B cell (primary cell): ENCODE results near the gene DRC1. TPM values are rescaled to one million over a fixed set of nuclear protein-coding genes. Genes with fewer than 3 reads are reported as not detected.

Source experiments
- ATAC-seq: fragments of 200-7000 bp; cut with Tn5 transposase; one replicate; pipeline ENCODE4 v1.10.0; 2021; ENCODE audit warnings: low read depth, mild to moderate bottlenecking, moderate number of reproducible peaks, moderate library complexity
- CTCF ChIA-PET: fragments of 350-600 bp; sonication (Branson Sonifier 250); formaldehyde crosslinking; loops from one replicate; lab custom pipeline; 2021; ENCODE audit warnings: antibody characterized with exemption, inconsistent platforms; lab: Charles Lee
- POLR2A ChIA-PET: fragments of 350-600 bp; sonication (Branson Sonifier 250); formaldehyde crosslinking; loops from one replicate; lab custom pipeline; 2021; ENCODE audit warnings: antibody characterized with exemption; lab: Charles Lee
- DNase-seq: peaks from one replicate; pipeline ENCODE4 v3.0.0; 2013
- H2AFZ ChIP-seq: 2 replicates; pipeline ENCODE4 v1.6.1; 2012; ENCODE audit warnings: mild to moderate bottlenecking, low read depth, low read length; ENCODE audit not compliant: insufficient read depth, poor library complexity, severe bottlenecking
- H3K27ac ChIP-seq, 2 donors: 1 replicate in 1 of 2; 2 replicates in 1 of 2; pipeline ENCODE4 v1.5.1; 2012 to 2013; ENCODE audit warnings: low read length in 2 of 2, mild to moderate bottlenecking in 2 of 2, moderate library complexity in 1 of 2
- H3K27me3 ChIP-seq, 4 experiments: fragments of 200-600 bp in 1 of 4; sonication (generic) in 1 of 4; replicated peaks in 1 of 4; 1 replicate in 2 of 4; 2 replicates in 2 of 4; pipeline versions ENCODE4 v1.6.1 to v1.7.0; 2013 to 2016; ENCODE audit warnings: low read length in 3 of 4, mild to moderate bottlenecking in 2 of 4, mixed read lengths in 1 of 4, moderate library complexity in 1 of 4; ENCODE audit not compliant: insufficient read depth in 4 of 4, control insufficient read depth in 3 of 4; ENCODE audit errors: control extremely low read depth in 1 of 4
- H3K36me3 ChIP-seq, 2 experiments: replicated peaks in 1 of 2; 1 replicate in 1 of 2; 2 replicates in 1 of 2; pipeline versions ENCODE4 v1.6.1 to v1.7.1; 2013; ENCODE audit warnings: low read length in 1 of 2; ENCODE audit not compliant: insufficient read depth in 2 of 2, control insufficient read depth in 1 of 2; ENCODE audit errors: control extremely low read depth in 1 of 2, extremely low read depth in 1 of 2
- H3K4me1 ChIP-seq, 2 donors: fragments of 200-600 bp in 1 of 2; sonication (generic) in 1 of 2; 1 replicate in 1 of 2; 2 replicates in 1 of 2; pipeline versions ENCODE4 v1.5.1 to v1.6.1; 2013 to 2017; ENCODE audit warnings: low read length in 2 of 2; ENCODE audit not compliant: control insufficient read depth in 2 of 2, insufficient read depth in 2 of 2
- H3K4me2 ChIP-seq: replicated peaks from 2 replicates; pipeline ENCODE3; 2012; ENCODE audit warnings: mild to moderate bottlenecking, low read depth, low read length; ENCODE audit not compliant: poor library complexity, severe bottlenecking
- H3K4me3 ChIP-seq, 5 experiments: fragments of 200-600 bp in 1 of 5; sonication (generic) in 1 of 5; 1 replicate in 3 of 5; 2 replicates in 2 of 5; pipeline versions ENCODE4 v1.5.1 to v1.7.0; 2011 to 2016; ENCODE audit warnings: low read length in 4 of 5, mild to moderate bottlenecking in 4 of 5, low read depth in 2 of 5, control low read depth in 1 of 5, moderate library complexity in 1 of 5; ENCODE audit not compliant: insufficient read depth in 1 of 5; ENCODE audit errors: control extremely low read depth in 1 of 5, extremely low read depth in 1 of 5
- H3K79me2 ChIP-seq: fragments of 200-600 bp; sonication (generic); one replicate; pipeline ENCODE4 v1.6.0; 2016; ENCODE audit warnings: low read length; ENCODE audit not compliant: control insufficient read depth, insufficient read depth
- H3K9ac ChIP-seq: fragments of 200-600 bp; sonication (generic); 2 replicates; pipeline ENCODE4 v1.6.1; 2017; ENCODE audit warnings: mild to moderate bottlenecking, low read length, moderate library complexity
- H3K9me3 ChIP-seq, 3 donors: one replicate each; pipeline versions ENCODE4 v1.6.1 to v1.7.1; 2013; ENCODE audit warnings: low read length in 2 of 3; ENCODE audit not compliant: control insufficient read depth in 2 of 3, insufficient read depth in 1 of 3; ENCODE audit errors: control extremely low read depth in 1 of 3
- H4K20me1 ChIP-seq: 2 replicates; pipeline ENCODE4 v1.6.0; 2012; ENCODE audit warnings: mild to moderate bottlenecking, low read length; ENCODE audit not compliant: insufficient read depth, control insufficient read depth, poor library complexity, severe bottlenecking
- H3K27ac Mint-ChIP-seq: one replicate; pipeline ENCODE4 v1.8.0; 2021; ENCODE audit warnings: mixed read lengths
- H3K27me3 Mint-ChIP-seq: one replicate; pipeline ENCODE4 v1.8.0; 2021; ENCODE audit warnings: mixed read lengths
- H3K4me1 Mint-ChIP-seq: one replicate; pipeline ENCODE4 v1.8.0; 2021; ENCODE audit warnings: mixed read lengths
- H3K4me3 Mint-ChIP-seq: one replicate; pipeline ENCODE4 v1.8.0; 2021; ENCODE audit warnings: mixed read lengths
- H3K9me3 Mint-ChIP-seq: one replicate; pipeline ENCODE4 v1.8.0; 2022; ENCODE audit warnings: mixed read lengths; ENCODE audit not compliant: insufficient read depth
- EZH2 ChIP-seq: IDR thresholded peaks from 2 replicates; pipeline ENCODE4 v1.6.1; 2012; ENCODE audit warnings: borderline replicate concordance, low read depth, mild to moderate bottlenecking, moderate library complexity, low read length; ENCODE audit not compliant: insufficient read depth, poor library complexity, severe bottlenecking
- WGBS: methylation state at CpG from one replicate; pipeline ENCODE4 v1.1.5; 2013; ENCODE audit warnings: missing lambda C conversion rate; ENCODE audit not compliant: insufficient coverage; 5-methylcytosine and 5-hydroxymethylcytosine counted together
- intact Hi-C: fragments of 100-400 bp; cut with micrococcal nuclease; formaldehyde crosslinking; loops from one replicate; pipeline ENCODE4 v1.10.0; 2022
- polyA plus RNA-seq: library from polyadenylated mRNA; depleted of rRNA; stranded (reverse); fragments of >200 nt; gene quantifications from 2 replicates; pipeline ENCODE4 v1.2.3, GENCODE V29; 2012
- total RNA-seq, 2 donors: library from RNA; stranded (reverse); fragments of 120-200 nt in 1 of 2; gene quantifications; 1 replicate in 1 of 2; 2 replicates in 1 of 2; pipeline versions ENCODE4 v1.2.3 to v1.2.4, GENCODE V29; 2013 to 2022
- TF ChIP-seq, protein P1 (sequence below): fragments of 200-600 bp; IDR thresholded peaks from one replicate; pipeline ENCODE4 v1.8.0; 2022; ENCODE audit warnings: antibody characterized with exemption, mild to moderate bottlenecking

Gene DRC1
- total and polyA plus RNA-seq, 2 donors (not counting 1 experiment from before 2014, with no cell fraction given): not detected

DNA sequence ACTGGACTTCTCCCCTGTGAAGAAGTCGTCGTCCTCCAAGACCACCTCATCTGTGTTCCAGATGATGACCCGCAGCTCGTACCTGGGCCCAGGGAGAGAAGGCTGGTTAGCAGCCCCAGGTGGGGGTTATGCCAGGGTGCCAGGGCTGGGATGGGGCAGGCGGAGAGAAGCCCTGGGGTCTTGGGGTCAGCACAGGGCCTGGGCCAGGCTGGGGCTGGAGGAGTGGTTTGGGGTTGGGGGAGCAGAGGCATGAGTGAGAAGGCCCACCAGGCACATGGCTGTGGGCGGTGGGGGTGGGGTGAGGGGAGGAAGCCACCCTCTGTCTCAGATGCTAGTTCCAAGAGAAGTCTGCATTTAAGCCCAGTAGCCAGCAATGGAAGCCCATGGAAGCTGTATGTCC lies 60.4 kb downstream of the DRC1 start:
- POLR2A ChIA-PET: no interaction called here
- WGBS: 100% methylated on average over 5 of the region's 6 CpGs

GRCh38 chr2:26462511-26463243 lies 61.0 kb downstream of the DRC1 start:
- Mint-ChIP-seq H3K4me3 (no peak overlapping the region), H3K4me1 (no peaks in the 10 kb centered on the region), H3K27ac (no peak overlapping the region), H3K27me3 (no peaks in the 10 kb centered on the region), H3K9me3 (no peaks in the 10 kb centered on the region)
- ChIA-PET CTCF (no interaction called here), POLR2A (no interaction called here)
- H3K36me3 ChIP-seq: no peaks in the 10 kb centered on the region
- no peaks in the 10 kb centered on the region for H4K20me1 ChIP-seq
- H3K4me3 ChIP-seq: no peak overlapping the region
- no peak overlapping the region for H3K4me2 ChIP-seq
- no peak overlapping the region for H3K9ac ChIP-seq
- H3K79me2 ChIP-seq: no peaks in the 10 kb centered on the region
- no peak for ATAC-seq
- no peak for DNase-seq
- no peaks in the 10 kb centered on the region for H3K4me1 ChIP-seq
- no peaks in the 10 kb centered on the region for H3K9me3 ChIP-seq
- H3K27me3 ChIP-seq: no peaks in the 10 kb centered on the region
- H3K27ac ChIP-seq: no peak overlapping the region
- no peak for TF ChIP-seq EZH2
- TF ChIP-seq, protein P1, sequence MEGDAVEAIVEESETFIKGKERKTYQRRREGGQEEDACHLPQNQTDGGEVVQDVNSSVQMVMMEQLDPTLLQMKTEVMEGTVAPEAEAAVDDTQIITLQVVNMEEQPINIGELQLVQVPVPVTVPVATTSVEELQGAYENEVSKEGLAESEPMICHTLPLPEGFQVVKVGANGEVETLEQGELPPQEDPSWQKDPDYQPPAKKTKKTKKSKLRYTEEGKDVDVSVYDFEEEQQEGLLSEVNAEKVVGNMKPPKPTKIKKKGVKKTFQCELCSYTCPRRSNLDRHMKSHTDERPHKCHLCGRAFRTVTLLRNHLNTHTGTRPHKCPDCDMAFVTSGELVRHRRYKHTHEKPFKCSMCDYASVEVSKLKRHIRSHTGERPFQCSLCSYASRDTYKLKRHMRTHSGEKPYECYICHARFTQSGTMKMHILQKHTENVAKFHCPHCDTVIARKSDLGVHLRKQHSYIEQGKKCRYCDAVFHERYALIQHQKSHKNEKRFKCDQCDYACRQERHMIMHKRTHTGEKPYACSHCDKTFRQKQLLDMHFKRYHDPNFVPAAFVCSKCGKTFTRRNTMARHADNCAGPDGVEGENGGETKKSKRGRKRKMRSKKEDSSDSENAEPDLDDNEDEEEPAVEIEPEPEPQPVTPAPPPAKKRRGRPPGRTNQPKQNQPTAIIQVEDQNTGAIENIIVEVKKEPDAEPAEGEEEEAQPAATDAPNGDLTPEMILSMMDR: no peak
- no peak overlapping the region for H2AFZ ChIP-seq
- intact Hi-C loops: no loop called here
- WGBS: 88% methylated on average over 14 of the region's 14 CpGs

More for the DNA sequence above, 60.4 kb downstream of the DRC1 start:
- no peak overlapping the region for H3K27ac ChIP-seq
- H3K27ac Mint-ChIP-seq: no peak overlapping the region
- H2AFZ ChIP-seq: no peak overlapping the region
- H3K36me3 ChIP-seq: no peaks in the 10 kb centered on the region
- H3K4me1 ChIP-seq: no peaks in the 10 kb centered on the region
- TF ChIP-seq, protein P1: no peak
- no peak for TF ChIP-seq EZH2
- no peaks in the 10 kb centered on the region for H3K79me2 ChIP-seq
- no peaks in the 10 kb centered on the region for H3K9me3 Mint-ChIP-seq
- no peaks in the 10 kb centered on the region for H4K20me1 ChIP-seq
- no peaks in the 10 kb centered on the region for H3K9me3 ChIP-seq
- intact Hi-C loops: no loop called here
- DNase-seq (no peak), ATAC-seq (no peak)
- H3K4me3 ChIP-seq: no peak overlapping the region
- no peaks in the 10 kb centered on the region for H3K27me3 ChIP-seq
- CTCF ChIA-PET: no interaction called here
- H3K27me3 Mint-ChIP-seq: no peaks in the 10 kb centered on the region
- H3K4me3 Mint-ChIP-seq: no peak overlapping the region
- H3K4me1 Mint-ChIP-seq: no peaks in the 10 kb centered on the region
- no peak overlapping the region for H3K9ac ChIP-seq
- H3K4me2 ChIP-seq: no peak overlapping the region
